Neural cell (in vitro differentiated cells): Measurements from ENCODE around the gene SCGB3A1. TPM values are rescaled to one million over a fixed set of nuclear protein-coding genes. Genes with fewer than 3 reads are reported as not detected.

ENCODE experiments used
- H2AFZ ChIP-seq: fragments of 200-600, 300-800 bp; sonication (generic), shearing (Covaris generic); 2 replicates; pipeline ENCODE4 v1.6.0; 2014; ENCODE audit warnings: low read depth, mild to moderate bottlenecking, antibody characterized with exemption, low read length, moderate library complexity
- H3F3A ChIP-seq: fragments of 200-600 bp; shearing (Covaris generic); 2 replicates; pipeline ENCODE4 v1.6.1; 2016; ENCODE audit warnings: mild to moderate bottlenecking, moderate library complexity, mixed read lengths, antibody characterized with exemption, low read length; ENCODE audit not compliant: insufficient read depth, poor library complexity, severe bottlenecking
- H3K27ac ChIP-seq: fragments of 200-600, 300-800 bp; sonication (generic), shearing (Covaris generic); 2 replicates; pipeline ENCODE4 v1.5.1; 2014; ENCODE audit warnings: mild to moderate bottlenecking, low read length, moderate library complexity
- H3K27me3 ChIP-seq: fragments of 300-800, 200-600 bp; sonication (generic), shearing (Covaris generic); 2 replicates; pipeline ENCODE4 v1.6.0; 2014; ENCODE audit warnings: mild to moderate bottlenecking, low read depth, low read length, moderate library complexity; ENCODE audit not compliant: insufficient read depth
- H3K36me3 ChIP-seq: fragments of 300-800, 200-600 bp; sonication (generic), shearing (Covaris generic); 2 replicates; pipeline ENCODE4 v1.5.1; 2014; ENCODE audit warnings: mild to moderate bottlenecking, antibody characterized with exemption, low read length, moderate library complexity; ENCODE audit not compliant: insufficient read depth
- H3K4me2 ChIP-seq: fragments of 300-800, 200-600 bp; sonication (generic), shearing (Covaris generic); 2 replicates; pipeline ENCODE4 v1.6.0; 2014; ENCODE audit warnings: mild to moderate bottlenecking, low read length
- H3K4me3 ChIP-seq: fragments of 300-800, 200-600 bp; sonication (generic), shearing (Covaris generic); 2 replicates; pipeline ENCODE4 v1.5.1; 2014; ENCODE audit warnings: mild to moderate bottlenecking, low read length, moderate library complexity
- H3K79me2 ChIP-seq: fragments of 200-600 bp; shearing (Covaris generic); replicated peaks from 2 replicates; pipeline ENCODE4 v1.6.0; 2014; ENCODE audit warnings: mild to moderate bottlenecking, low read length, moderate library complexity; ENCODE audit not compliant: insufficient read depth
- H3K9ac ChIP-seq: fragments of 300-800, 200-600 bp; sonication (generic), shearing (Covaris generic); 2 replicates; pipeline ENCODE4 v1.6.1; 2016; ENCODE audit warnings: mild to moderate bottlenecking, low read length, mixed read lengths
- H3K9me2 ChIP-seq: fragments of 200-600 bp; shearing (Covaris generic); 2 replicates; pipeline ENCODE4 v1.6.1; 2016; ENCODE audit warnings: mild to moderate bottlenecking, low read length, mixed read lengths; ENCODE audit not compliant: insufficient read depth
- H3K9me3 ChIP-seq: fragments of 200-600, 300-800 bp; sonication (generic), shearing (Covaris generic); 2 replicates; pipeline ENCODE4 v1.6.1; 2016; ENCODE audit warnings: mild to moderate bottlenecking, mixed run types, low read length, moderate library complexity, mixed read lengths
- H4K20me1 ChIP-seq: fragments of 200-600 bp; shearing (Covaris generic); 2 replicates; pipeline ENCODE4 v1.6.1; 2016; ENCODE audit warnings: mild to moderate bottlenecking, mixed run types; ENCODE audit not compliant: insufficient read depth
- CTCF ChIP-seq: fragments of 450-650 bp; IDR thresholded peaks from 2 replicates; pipeline ENCODE4 v1.5.1; 2014; ENCODE audit warnings: antibody characterized with exemption, mild to moderate bottlenecking, moderate library complexity; ENCODE audit not compliant: poor library complexity, severe bottlenecking
- EP300 ChIP-seq: fragments of 450-650 bp; conservative IDR thresholded peaks from 2 replicates; pipeline ENCODE4 v1.6.1; 2014; ENCODE audit warnings: antibody characterized with exemption, mild to moderate bottlenecking, moderate library complexity; ENCODE audit not compliant: poor library complexity, severe bottlenecking
- EZH2 ChIP-seq: fragments of 200-600, 300-800 bp; shearing (Covaris generic), sonication (generic); IDR thresholded peaks from 2 replicates; pipeline ENCODE4 v1.6.1; 2014; ENCODE audit warnings: antibody characterized with exemption, low read length, borderline replicate concordance, mild to moderate bottlenecking; ENCODE audit not compliant: insufficient read depth, poor library complexity, severe bottlenecking
- MXI1 ChIP-seq: fragments of 450-650 bp; conservative IDR thresholded peaks from 2 replicates; pipeline ENCODE4 v1.6.1; 2014; ENCODE audit warnings: antibody characterized with exemption, mild to moderate bottlenecking; ENCODE audit not compliant: poor library complexity, severe bottlenecking
- POLR2AphosphoS5 ChIP-seq: IDR thresholded peaks from 2 replicates; pipeline ENCODE4 v1.6.1; 2012
- RAD21 ChIP-seq: fragments of 450-650 bp; conservative IDR thresholded peaks from 2 replicates; pipeline ENCODE4 v1.6.1; 2014; ENCODE audit warnings: antibody characterized with exemption, mild to moderate bottlenecking, moderate library complexity
- REST ChIP-seq: IDR thresholded peaks from 2 replicates; pipeline ENCODE4 v1.6.1; 2012; ENCODE audit warnings: borderline replicate concordance
- SMC3 ChIP-seq: fragments of 450-650 bp; conservative IDR thresholded peaks from 2 replicates; pipeline ENCODE4 v1.6.1; 2014; ENCODE audit warnings: antibody characterized with exemption, mild to moderate bottlenecking, moderate library complexity; ENCODE audit not compliant: poor library complexity
- TAF1 ChIP-seq: IDR thresholded peaks from 2 replicates; pipeline ENCODE4 v1.6.1; 2012; ENCODE audit warnings: low read depth
- polyA plus RNA-seq: library from polyadenylated mRNA; depleted of rRNA; stranded (reverse); fragments of >200 nt; gene quantifications from 2 replicates; pipeline ENCODE4 v1.2.3, GENCODE V29; 2014

SCGB3A1 gene
- polyA plus RNA-seq, 1 donor from 2014 or later: not detected

GRCh38 chr5:180625791-180626660 lies 34.7 kb upstream of the SCGB3A1 start:
- H3K9me2 ChIP-seq: no peaks in the 10 kb centered on the region
- H3K27me3 ChIP-seq: no peaks in the 10 kb centered on the region
- no peaks in the 10 kb centered on the region for H3K9me3 ChIP-seq
- H3K36me3 ChIP-seq: no peaks in the 10 kb centered on the region
- H3K9ac ChIP-seq: no peak overlapping the region
- no peaks in the 10 kb centered on the region for H4K20me1 ChIP-seq
- H3K4me2 ChIP-seq: no peak overlapping the region
- H3K4me3 ChIP-seq: no peak overlapping the region
- H3F3A ChIP-seq: no peaks in the 10 kb centered on the region
- H3K79me2 ChIP-seq: no peaks in the 10 kb centered on the region
- no peak overlapping the region for H3K27ac ChIP-seq
- no peak overlapping the region for H2AFZ ChIP-seq
- TF ChIP-seq REST: no peak
- TF ChIP-seq RAD21: no peak
- TF ChIP-seq SMC3: no peak
- no peak for TF ChIP-seq POLR2AphosphoS5
- TF ChIP-seq EP300: no peak
- no peak for TF ChIP-seq TAF1
- no peak for TF ChIP-seq CTCF
- no peak for TF ChIP-seq EZH2
- TF ChIP-seq MXI1: no peak

- Histone ChIP-seq H3K36me3 (no peaks in the 10 kb centered on the region), H3K4me2 (no peak overlapping the region), H4K20me1 (no peaks in the 10 kb centered on the region), H3K27ac (no peak overlapping the region), H3F3A (no peaks in the 10 kb centered on the region), H3K27me3 (no peaks in the 10 kb centered on the region), H3K9me2 (no peaks in the 10 kb centered on the region), H3K4me3 (no peak overlapping the region), H3K9me3 (no peaks in the 10 kb centered on the region), H3K9ac (no peak overlapping the region), H3K79me2 (no peaks in the 10 kb centered on the region), H2AFZ (no peak overlapping the region)
- no peak for TF ChIP-seq EZH2
- no peak for TF ChIP-seq RAD21
- no peak for TF ChIP-seq CTCF
- TF ChIP-seq EP300: no peak
Observed at GRCh38 chr5:180625125-180625790, 34.0 kb upstream of the SCGB3A1 start.
